Endothelial cell of umbilical vein (primary cell): Measurements from ENCODE around the gene RPS6KL1.

ENCODE experiments used
- POLR2A ChIP-seq: IDR thresholded peaks from 2 replicates; pipeline ENCODE4 v1.6.1; 2012; ENCODE audit warnings: low read depth, mild to moderate bottlenecking, control low read depth, low read length
- POLR2AphosphoS5 ChIP-seq: IDR thresholded peaks from 2 replicates; pipeline ENCODE4 v1.6.1; 2012; ENCODE audit warnings: low read depth, mild to moderate bottlenecking, control low read depth, low read length, moderate library complexity; ENCODE audit not compliant: insufficient read depth
- TF ChIP-seq, protein P1 (sequence below), 2 donors: IDR thresholded peaks; 1 replicate in 1 of 2; 2 replicates in 1 of 2; pipeline ENCODE4 v1.5.1; 2011; ENCODE audit warnings: low read length in 2 of 2, mild to moderate bottlenecking in 2 of 2, moderate library complexity in 2 of 2, control low read depth in 1 of 2, inconsistent platforms in 1 of 2, low read depth in 1 of 2; ENCODE audit not compliant: insufficient read depth in 1 of 2; ENCODE audit errors: extremely low read depth in 1 of 2
- TF ChIP-seq, protein P2 (sequence below): IDR thresholded peaks from 2 replicates; pipeline ENCODE4 v1.6.1; 2011; ENCODE audit not compliant: insufficient read depth, insufficient read length

DNA sequence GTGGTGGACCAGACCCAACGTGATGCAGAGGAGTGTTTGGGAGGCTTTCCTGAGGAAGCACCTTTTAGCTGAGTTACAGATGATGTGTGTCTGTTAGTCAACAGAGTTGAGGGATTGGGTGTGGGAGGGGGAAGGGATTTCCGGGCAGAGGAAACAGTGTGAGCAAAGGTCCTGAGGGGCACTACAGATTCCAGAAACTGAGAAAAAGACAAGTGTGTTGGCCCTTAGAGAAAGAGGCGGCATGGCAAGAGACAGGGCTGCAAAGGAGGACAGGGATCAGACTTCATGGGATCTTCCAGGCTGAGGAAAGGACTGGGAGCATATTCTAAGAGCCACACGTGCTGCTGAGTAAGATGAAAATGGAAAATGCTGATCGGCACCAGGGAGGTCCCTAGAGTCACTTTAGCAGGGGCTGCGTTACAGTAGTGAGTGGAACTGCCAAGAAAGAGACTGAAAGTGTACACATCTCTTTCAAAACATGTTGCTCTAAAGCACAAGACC, 9.4 kb upstream of the RPS6KL1 start:
- TF ChIP-seq, protein P1, sequence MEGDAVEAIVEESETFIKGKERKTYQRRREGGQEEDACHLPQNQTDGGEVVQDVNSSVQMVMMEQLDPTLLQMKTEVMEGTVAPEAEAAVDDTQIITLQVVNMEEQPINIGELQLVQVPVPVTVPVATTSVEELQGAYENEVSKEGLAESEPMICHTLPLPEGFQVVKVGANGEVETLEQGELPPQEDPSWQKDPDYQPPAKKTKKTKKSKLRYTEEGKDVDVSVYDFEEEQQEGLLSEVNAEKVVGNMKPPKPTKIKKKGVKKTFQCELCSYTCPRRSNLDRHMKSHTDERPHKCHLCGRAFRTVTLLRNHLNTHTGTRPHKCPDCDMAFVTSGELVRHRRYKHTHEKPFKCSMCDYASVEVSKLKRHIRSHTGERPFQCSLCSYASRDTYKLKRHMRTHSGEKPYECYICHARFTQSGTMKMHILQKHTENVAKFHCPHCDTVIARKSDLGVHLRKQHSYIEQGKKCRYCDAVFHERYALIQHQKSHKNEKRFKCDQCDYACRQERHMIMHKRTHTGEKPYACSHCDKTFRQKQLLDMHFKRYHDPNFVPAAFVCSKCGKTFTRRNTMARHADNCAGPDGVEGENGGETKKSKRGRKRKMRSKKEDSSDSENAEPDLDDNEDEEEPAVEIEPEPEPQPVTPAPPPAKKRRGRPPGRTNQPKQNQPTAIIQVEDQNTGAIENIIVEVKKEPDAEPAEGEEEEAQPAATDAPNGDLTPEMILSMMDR (IDR thresholded peaks at IDR 0.05; ENCODE audit: extremely low read depth in 1 of 2, insufficient read depth in 1 of 2, low read depth in 1 of 2, low read length in 2 of 2): no peak
- TF ChIP-seq POLR2A: no peak
- TF ChIP-seq, protein P2, sequence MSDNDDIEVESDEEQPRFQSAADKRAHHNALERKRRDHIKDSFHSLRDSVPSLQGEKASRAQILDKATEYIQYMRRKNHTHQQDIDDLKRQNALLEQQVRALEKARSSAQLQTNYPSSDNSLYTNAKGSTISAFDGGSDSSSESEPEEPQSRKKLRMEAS: no peak
- peak; percentile 72 for TF ChIP-seq POLR2AphosphoS5
